A673 (cell line): ENCODE results near the gene OGG1. TPM values are rescaled to one million over a fixed set of nuclear protein-coding genes. Genes with fewer than 3 reads are reported as not detected.

ENCODE experiments used
- BruUV-seq: library from RNA; stranded (reverse); fragments of 400-500 nt; replicated peaks from 2 replicates; lab custom pipeline; 2021; lab: Mats Ljungman, UMichigan
- CTCF ChIA-PET: fragments of 300-600 bp; sonication (Branson Sonifier 250); formaldehyde crosslinking; loops from one replicate; lab custom pipeline; 2022; ENCODE audit warnings: antibody characterized with exemption; lab: Charles Lee
- POLR2A ChIA-PET: fragments of 300-600 bp; sonication (Branson Sonifier 250); formaldehyde crosslinking; loops from one replicate; lab custom pipeline; 2022; ENCODE audit warnings: antibody characterized with exemption; ENCODE audit not compliant: low non-redundant PET; lab: Charles Lee
- DNase-seq: peaks from one replicate; pipeline ENCODE4 v3.0.0-alpha.2; 2015; ENCODE audit warnings: low spot score
- H3K27ac ChIP-seq: fragments of 200-600 bp; sonication (generic); 2 replicates; pipeline ENCODE4 v1.5.1; 2016; ENCODE audit warnings: mixed run types, low read depth, mild to moderate bottlenecking, mixed read lengths, antibody characterized with exemption, low read length; ENCODE audit not compliant: poor library complexity, severe bottlenecking
- H3K27me3 ChIP-seq: fragments of 200-600 bp; sonication (generic); replicated peaks from 2 replicates; pipeline ENCODE4 v1.6.1; 2017; ENCODE audit warnings: mixed run types, low read depth, mild to moderate bottlenecking, mixed read lengths, antibody characterized with exemption, low read length; ENCODE audit not compliant: insufficient read depth, poor library complexity
- H3K36me3 ChIP-seq: fragments of 200-600 bp; sonication (generic); 2 replicates; pipeline ENCODE4 v1.6.1; 2016; ENCODE audit warnings: mixed run types, mild to moderate bottlenecking, mixed read lengths, antibody characterized with exemption, low read length; ENCODE audit not compliant: insufficient read depth, poor library complexity, severe bottlenecking
- H3K4me1 ChIP-seq: fragments of 200-600 bp; sonication (generic); 2 replicates; pipeline ENCODE4 v1.6.1; 2017; ENCODE audit warnings: mixed run types, mild to moderate bottlenecking, mixed read lengths, antibody characterized with exemption, low read length; ENCODE audit not compliant: insufficient read depth, poor library complexity, severe bottlenecking
- H3K4me3 ChIP-seq: fragments of 200-600 bp; sonication (generic); 2 replicates; pipeline ENCODE4 v1.5.1; 2016; ENCODE audit warnings: low read depth, mixed run types, mild to moderate bottlenecking, mixed read lengths, low read length; ENCODE audit not compliant: poor library complexity, severe bottlenecking
- H3K9me3 ChIP-seq: fragments of 200-600 bp; sonication (generic); 2 replicates; pipeline ENCODE4 v1.6.1; 2016; ENCODE audit warnings: mixed run types, low read depth, mild to moderate bottlenecking, mixed read lengths, antibody characterized with exemption, low read length; ENCODE audit not compliant: poor library complexity, severe bottlenecking
- CTCF ChIP-seq: fragments of 300-800, 200-600 bp; sonication (generic); conservative IDR thresholded peaks from 2 replicates; pipeline ENCODE4 v1.5.1; 2017; ENCODE audit warnings: low read depth, mild to moderate bottlenecking, antibody characterized with exemption, low read length, moderate library complexity, mixed read lengths
- EZH2 ChIP-seq: fragments of 200-600 bp; sonication (generic); IDR thresholded peaks from 2 replicates; pipeline ENCODE4 v1.6.1; 2017; ENCODE audit warnings: borderline replicate concordance, low read depth, mild to moderate bottlenecking, mixed read lengths, antibody characterized with exemption, low read length; ENCODE audit not compliant: poor library complexity, severe bottlenecking
- intact Hi-C: fragments of 100-400 bp; cut with micrococcal nuclease; formaldehyde crosslinking; loops from one replicate; pipeline ENCODE4 v1.10.0; 2022; ENCODE audit not compliant: unreplicated experiment
- total RNA-seq: library from RNA; stranded (reverse); gene quantifications from 2 replicates; pipeline ENCODE4 v1.2.3, GENCODE V29; 2021

Gene OGG1
- total RNA-seq, 1 experiment from 2014 or later = 60.2 TPM

- BruUV-seq = no TSS peak
- peak overlapping the region; percentile 46 for H3K27ac ChIP-seq
- ChIA-PET CTCF (no interaction called here), POLR2A (no interaction called here)
- H3K4me1 ChIP-seq = peaks cover 10% of the 10 kb centered on the region
- no peak for DNase-seq
- peaks cover 47% of the 10 kb centered on the region for H3K36me3 ChIP-seq
- H3K4me3 ChIP-seq = no peak overlapping the region
- intact Hi-C loops = no loop called here
- no peaks in the 10 kb centered on the region for H3K9me3 ChIP-seq
- no peaks in the 10 kb centered on the region for H3K27me3 ChIP-seq
- TF ChIP-seq EZH2 (no peak), CTCF (no peak)
These were observed 4.9 kb downstream of the OGG1 start for GRCh38 chr3:9754678-9755077.

GRCh38 chr3:9757427-9757826 is 7.7 kb downstream of the OGG1 start:
- no peak for DNase-seq
- H3K27ac ChIP-seq = no peak overlapping the region
- H3K36me3 ChIP-seq = peaks cover 35% of the 10 kb centered on the region
- intact Hi-C loops = no loop called here
- ChIA-PET CTCF (no interaction called here), POLR2A (no interaction called here)
- H3K27me3 ChIP-seq = no peaks in the 10 kb centered on the region
- BruUV-seq = no TSS peak
- TF ChIP-seq EZH2 = no peak
- no peak for TF ChIP-seq CTCF
- H3K9me3 ChIP-seq = no peaks in the 10 kb centered on the region
- no peak overlapping the region for H3K4me3 ChIP-seq
- H3K4me1 ChIP-seq = peaks cover 10% of the 10 kb centered on the region

- Histone ChIP-seq H3K36me3 (peaks cover 22% of the 10 kb centered on the region), H3K4me3 (no peak overlapping the region), H3K27ac (no peak overlapping the region), H3K27me3 (no peaks in the 10 kb centered on the region), H3K9me3 (no peaks in the 10 kb centered on the region), H3K4me1 (no peaks in the 10 kb centered on the region)
- no peak for DNase-seq
- ChIA-PET CTCF (no interaction called here), POLR2A (no interaction called here)
- TF ChIP-seq CTCF = no peak
- no peak for TF ChIP-seq EZH2
- no TSS peak for BruUV-seq
- intact Hi-C loops = no loop called here
These were observed 11.2 kb downstream of the OGG1 start for GRCh38 chr3:9760779-9761505.
